H1 (cell line): Measurements from ENCODE around the gene SPINT1. TPM values are rescaled to one million over a fixed set of nuclear protein-coding genes. Genes with fewer than 3 reads are reported as not detected.
A peak's percentile ranks its signal among the peaks of the same experiment; 100 is the strongest.

Experiments
- CTCF ChIA-PET: fragments of 300-600 bp; sonication (Branson Sonifier 250); formaldehyde crosslinking; loops from one replicate; lab custom pipeline; 2021; ENCODE audit not compliant: partially characterized antibody; lab: Charles Lee
- POLR2A ChIA-PET: fragments of 300-600 bp; sonication (Branson Sonifier 250); formaldehyde crosslinking; loops from one replicate; lab custom pipeline; 2021; ENCODE audit warnings: inconsistent platforms; ENCODE audit not compliant: partially characterized antibody; lab: Charles Lee
- DNase-seq, 2 experiments: peaks; one replicate each; pipeline versions ENCODE4 v3.0.0 to v3.0.0-alpha.2; 2010 to 2022; ENCODE audit warnings: low spot score in 2 of 2, low read depth in 1 of 2, mixed read lengths in 1 of 2
- FAIRE-seq: peaks from 2 replicates; lab custom pipeline; 2011; peaks lifted over from hg19 to GRCh38; lab: Jason Lieb, UNC
- H2AFZ ChIP-seq: 2 replicates; pipeline ENCODE4 v1.8.1; 2012; ENCODE audit warnings: low read length, inconsistent platforms
- H2AK5ac ChIP-seq: 2 replicates; pipeline ENCODE4 v1.6.1; 2013; ENCODE audit warnings: low read depth, low read length
- H2BK120ac ChIP-seq: replicated peaks from 2 replicates; pipeline ENCODE3; 2013; ENCODE audit warnings: low read depth, low read length, inconsistent platforms
- H2BK12ac ChIP-seq: 2 replicates; pipeline ENCODE4 v1.6.1; 2013; ENCODE audit warnings: low read depth, low read length
- H2BK15ac ChIP-seq: 2 replicates; pipeline ENCODE4 v1.6.1; 2013; ENCODE audit warnings: low read length
- H2BK20ac ChIP-seq: 2 replicates; pipeline ENCODE4 v1.6.1; 2013; ENCODE audit warnings: low read length
- H2BK5ac ChIP-seq: 2 replicates; pipeline ENCODE4 v1.6.1; 2013; ENCODE audit warnings: low read depth, low read length
- H3K14ac ChIP-seq: 2 replicates; pipeline ENCODE4 v1.6.1; 2013; ENCODE audit warnings: inconsistent platforms; ENCODE audit not compliant: insufficient read length
- H3K18ac ChIP-seq: 2 replicates; pipeline ENCODE4 v1.6.1; 2013; ENCODE audit warnings: low read length; ENCODE audit errors: extremely low read depth
- H3K23ac ChIP-seq: 2 replicates; pipeline ENCODE4 v1.6.1; 2013; ENCODE audit warnings: inconsistent platforms; ENCODE audit not compliant: insufficient read length
- H3K23me2 ChIP-seq: 2 replicates; pipeline ENCODE4 v1.6.1; 2013; ENCODE audit warnings: low read depth, low read length
- H3K27ac ChIP-seq: 2 replicates; pipeline ENCODE4 v1.6.1; 2011; ENCODE audit warnings: low read depth, low read length, inconsistent platforms
- H3K27me3 ChIP-seq, 4 experiments: replicated peaks in 1 of 4; 1 replicate in 1 of 4; 2 replicates in 3 of 4; pipeline versions ENCODE4 v1.6.1 to v1.8.1; 2011 to 2013; ENCODE audit warnings: low read length in 3 of 4, mild to moderate bottlenecking in 3 of 4, inconsistent platforms in 2 of 4, mixed read lengths in 2 of 4, moderate library complexity in 1 of 4; ENCODE audit not compliant: control insufficient read depth in 3 of 4, insufficient read depth in 3 of 4; ENCODE audit errors: extremely low read depth in 1 of 4
- H3K36me3 ChIP-seq, 4 experiments: 2 replicates each; pipeline versions ENCODE4 v1.6.1 to v1.8.1; 2011 to 2013; ENCODE audit warnings: mild to moderate bottlenecking in 4 of 4, low read length in 3 of 4, moderate library complexity in 2 of 4, control low read depth in 1 of 4, inconsistent platforms in 1 of 4; ENCODE audit not compliant: insufficient read depth in 4 of 4, control insufficient read depth in 2 of 4
- H3K4ac ChIP-seq: replicated peaks from 2 replicates; pipeline ENCODE3; 2013; ENCODE audit warnings: low read length, low read depth, mixed read lengths, inconsistent platforms; ENCODE audit not compliant: insufficient read length
- H3K4me1 ChIP-seq, 4 experiments: replicated peaks in 1 of 4; 1 replicate in 1 of 4; 2 replicates in 3 of 4; pipeline versions ENCODE4 v1.6.1 to v1.8.1; 2011 to 2013; ENCODE audit warnings: low read length in 3 of 4, inconsistent platforms in 2 of 4, mixed read lengths in 1 of 4; ENCODE audit not compliant: insufficient read depth in 4 of 4, control insufficient read depth in 3 of 4
- H3K4me2 ChIP-seq, 2 experiments: 2 replicates each; pipeline versions ENCODE4 v1.6.1 to v1.8.1; 2011 to 2013; ENCODE audit warnings: low read depth in 2 of 2, low read length in 2 of 2, control low read depth in 1 of 2, inconsistent platforms in 1 of 2, mild to moderate bottlenecking in 1 of 2; ENCODE audit not compliant: insufficient read depth in 1 of 2
- H3K4me3 ChIP-seq, 4 experiments: fragments of 200-600, 300-600 bp in 1 of 4; sonication (generic), shearing (Covaris generic), sonication (Bioruptor Twin) in 1 of 4; 2 replicates each; pipeline versions ENCODE4 v1.5.1 to v1.8.1; 2011 to 2016; ENCODE audit warnings: low read length in 4 of 4, low read depth in 3 of 4, control low read depth in 2 of 4, inconsistent platforms in 2 of 4, mild to moderate bottlenecking in 2 of 4, mixed read lengths in 1 of 4, moderate library complexity in 1 of 4; ENCODE audit not compliant: insufficient read depth in 2 of 4; ENCODE audit errors: extremely low read depth in 1 of 4
- H3K56ac ChIP-seq: replicated peaks from 2 replicates; pipeline ENCODE3; 2013; ENCODE audit warnings: low read depth, mild to moderate bottlenecking, mixed read lengths, low read length, inconsistent platforms; ENCODE audit not compliant: insufficient read length
- H3K79me1 ChIP-seq: 2 replicates; pipeline ENCODE4 v1.6.1; 2013; ENCODE audit warnings: low read depth, low read length, control low read depth
- H3K79me2 ChIP-seq, 2 experiments: 2 replicates each; pipeline versions ENCODE4 v1.6.1 to v1.8.1; 2012 to 2013; ENCODE audit warnings: low read length in 2 of 2, mild to moderate bottlenecking in 2 of 2, inconsistent platforms in 1 of 2; ENCODE audit not compliant: insufficient read depth in 2 of 2, control insufficient read depth in 1 of 2
- H3K9ac ChIP-seq, 4 experiments: replicated peaks in 1 of 4; 1 replicate in 1 of 4; 2 replicates in 3 of 4; pipeline versions ENCODE4 v1.6.1 to v1.8.1; 2011 to 2013; ENCODE audit warnings: low read depth in 3 of 4, low read length in 3 of 4, control low read depth in 2 of 4, mild to moderate bottlenecking in 2 of 4, moderate library complexity in 2 of 4, inconsistent platforms in 1 of 4; ENCODE audit errors: extremely low read depth in 1 of 4
- H3K9me3 ChIP-seq, 2 experiments: 2 replicates each; pipeline versions ENCODE4 v1.6.1 to v1.8.1; 2012 to 2013; ENCODE audit warnings: mild to moderate bottlenecking in 2 of 2, moderate library complexity in 2 of 2, control low read depth in 1 of 2, inconsistent platforms in 1 of 2, low read depth in 1 of 2, low read length in 1 of 2, mixed read lengths in 1 of 2; ENCODE audit not compliant: insufficient read depth in 2 of 2
- H4K20me1 ChIP-seq, 2 experiments: replicated peaks in 1 of 2; 2 replicates each; pipeline versions ENCODE3 to v1.8.1; 2011 to 2013; ENCODE audit warnings: inconsistent platforms in 2 of 2, low read length in 2 of 2, mild to moderate bottlenecking in 1 of 2; ENCODE audit not compliant: insufficient read depth in 2 of 2, control insufficient read depth in 1 of 2
- H4K5ac ChIP-seq: 2 replicates; pipeline ENCODE4 v1.6.1; 2013; ENCODE audit warnings: low read length, low read depth, mixed read lengths, inconsistent platforms; ENCODE audit not compliant: insufficient read length
- H4K8ac ChIP-seq: 2 replicates; pipeline ENCODE4 v1.8.0; 2013; ENCODE audit warnings: mild to moderate bottlenecking, moderate library complexity, low read length, inconsistent platforms; ENCODE audit not compliant: insufficient read depth; ENCODE audit errors: extremely low read depth
- H4K91ac ChIP-seq: replicated peaks from 2 replicates; pipeline ENCODE3; 2013; ENCODE audit warnings: low read length, mixed read lengths, inconsistent platforms; ENCODE audit not compliant: insufficient read length
- BACH1 ChIP-seq: IDR thresholded peaks from 2 replicates; pipeline ENCODE4 v1.6.1; 2012; ENCODE audit warnings: low read length, improper control_type of control experiment
- CBX8 ChIP-seq: fragments of 300-800, 300-1000 bp; sonication (generic); IDR thresholded peaks from 2 replicates; pipeline ENCODE4 v1.7.1; 2016; ENCODE audit warnings: low read depth, low read length, borderline replicate concordance
- CHD1 ChIP-seq: IDR thresholded peaks from 2 replicates; pipeline ENCODE4 v1.6.1; 2012; ENCODE audit warnings: low read depth, low read length, improper control_type of control experiment
- CHD2 ChIP-seq: IDR thresholded peaks from 2 replicates; pipeline ENCODE4 v1.6.1; 2012; ENCODE audit warnings: low read length, improper control_type of control experiment
- GABPA ChIP-seq: IDR thresholded peaks from 2 replicates; pipeline ENCODE4 v1.6.1; 2011; ENCODE audit warnings: mild to moderate bottlenecking, low read length, moderate library complexity, borderline replicate concordance; ENCODE audit not compliant: insufficient read depth
- POLR2AphosphoS5 ChIP-seq: IDR thresholded peaks from 2 replicates; pipeline ENCODE4 v1.6.1; 2011; ENCODE audit warnings: low read depth, low read length
- POU5F1 ChIP-seq: IDR thresholded peaks from 2 replicates; pipeline ENCODE4 v1.6.1; 2011; ENCODE audit warnings: low read depth, mild to moderate bottlenecking, low read length, moderate library complexity
- RNF2 ChIP-seq: fragments of 200-900, 300-1000 bp; sonication (generic); IDR thresholded peaks from 2 replicates; pipeline ENCODE4 v1.7.1; 2016; ENCODE audit warnings: borderline replicate concordance, low read depth, mild to moderate bottlenecking, antibody characterized with exemption, low read length; ENCODE audit not compliant: poor library complexity, severe bottlenecking; ENCODE audit errors: missing control alignments
- SAP30 ChIP-seq: fragments of 300-600 bp; sonication (generic); IDR thresholded peaks from 2 replicates; pipeline ENCODE4 v1.7.1; 2012; ENCODE audit warnings: low read length, moderate library complexity, mild to moderate bottlenecking, inconsistent platforms; ENCODE audit not compliant: insufficient read depth, insufficient replicate concordance
- SIX5 ChIP-seq: IDR thresholded peaks from 2 replicates; pipeline ENCODE4 v1.6.1; 2011; ENCODE audit warnings: mild to moderate bottlenecking, low read depth, low read length
- SP2 ChIP-seq: IDR thresholded peaks from 2 replicates; pipeline ENCODE4 v1.6.1; 2012; ENCODE audit warnings: mild to moderate bottlenecking, low read length, inconsistent platforms
- SP4 ChIP-seq: IDR thresholded peaks from 2 replicates; pipeline ENCODE4 v1.6.1; 2012; ENCODE audit warnings: low read length, inconsistent platforms
- TAF1 ChIP-seq: IDR thresholded peaks from 2 replicates; pipeline ENCODE4 v1.6.1; 2011; ENCODE audit warnings: mild to moderate bottlenecking, low read depth, low read length
- YY1 ChIP-seq: IDR thresholded peaks from 2 replicates; pipeline ENCODE4 v1.6.1; 2011; ENCODE audit warnings: low read depth, mild to moderate bottlenecking, low read length
- polyA plus RNA-seq, 7 experiments: library from polyadenylated mRNA; depleted of rRNA in 3 of 7; stranded (reverse) in 5 of 7; unstranded in 2 of 7; fragments of >200 nt in 5 of 7; fragments of 200-250 nt in 2 of 7; gene quantifications; 1 replicate in 5 of 7; 2 replicates in 1 of 7; 4 replicates in 1 of 7; pipeline versions ENCODE4 v1.2.1 to v1.2.3, GENCODE V29; 2011 to 2013; ENCODE audit warnings: missing spikeins in 2 of 7, mixed read lengths in 2 of 7
- total RNA-seq: library from RNA; stranded (reverse); fragmentation: NEBNext Ultra II Directional; extraction: Animal tissue kit (Norgen Biotek cat#: 25700); gene quantifications from 2 replicates; pipeline ENCODE4 v1.2.1, GENCODE V29; 2021
- TF ChIP-seq, protein P1 (sequence below): IDR thresholded peaks from 2 replicates; pipeline ENCODE4 v1.6.1; 2012; ENCODE audit warnings: inconsistent platforms

Gene SPINT1
- total and polyA plus RNA-seq, 2 of the 8 experiments (the other 6 are each of a cell fraction or from before 2014, with no cell fraction given), result 117 to 155 TPM

DNA sequence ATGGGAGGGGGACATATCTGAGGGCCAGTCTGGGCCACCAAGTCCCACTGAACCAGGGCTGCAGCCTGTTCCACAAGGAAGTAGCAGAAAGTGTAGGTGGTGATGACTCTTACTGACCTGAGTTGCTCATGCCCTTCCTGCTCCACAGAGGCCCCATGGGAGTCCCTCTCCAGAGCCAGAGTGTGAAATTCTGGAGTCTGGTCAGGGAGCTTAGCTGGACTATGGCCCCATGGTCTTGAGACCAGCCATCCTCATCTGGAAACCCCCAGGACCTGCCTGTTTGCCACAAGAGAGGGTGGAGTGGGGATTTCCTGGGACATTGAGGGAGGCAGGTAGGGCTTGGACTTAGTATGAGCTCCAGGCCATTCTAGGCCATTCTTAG is 3.0 kb downstream of the SPINT1 start:
- H3K14ac ChIP-seq, result no peak overlapping the region
- H3K4me1 ChIP-seq, result peaks cover 0 to 26% (median 15%) of the 10 kb centered on the region in 4 experiments; a peak in 6 of 7 replicates
- no peak overlapping the region for H2AFZ ChIP-seq
- H2AK5ac ChIP-seq, result peak overlapping the region; percentile 93; the same call in 1 of the 2 replicates
- peaks cover 0 to 53% of the 10 kb centered on the region in 2 experiments; a peak in 3 of 4 replicates for H3K79me2 ChIP-seq
- no peak overlapping the region for H2BK5ac ChIP-seq
- no peak overlapping the region; the same call in 1 of the 2 replicates for H3K18ac ChIP-seq
- FAIRE-seq, result no peak
- peaks cover 24% of the 10 kb centered on the region for H3K79me1 ChIP-seq
- H3K23me2 ChIP-seq, result peaks cover 13% of the 10 kb centered on the region
- peaks cover 7 to 21% of the 10 kb centered on the region in 2 experiments for H4K20me1 ChIP-seq
- H3K56ac ChIP-seq, result no peak overlapping the region
- H3K9ac ChIP-seq, result peak overlapping the region in 1 of 4 experiments; percentile 33; a peak in 1 of 7 replicates
- H2BK15ac ChIP-seq, result 0 out of 2 replicates have a peak overlapping the region, but pooled peaks have one; percentile 31
- H3K4me2 ChIP-seq, result peak overlapping the region; percentile 36 to 85; a peak in 2 of 4 replicates
- no peak overlapping the region for H4K91ac ChIP-seq
- H4K8ac ChIP-seq, result no peak overlapping the region
- H4K5ac ChIP-seq, result no peak overlapping the region
- CTCF ChIA-PET, result interaction anchor here (0.6 to 14.5 kb wide), 13 partner anchors 10 to 167 kb away, joined by 3 to 157 read pairs (median 4); partner anchors contain the start of gene VPS18
- H2BK12ac ChIP-seq, result no peak overlapping the region
- no peak overlapping the region for H2BK120ac ChIP-seq
- H3K9me3 ChIP-seq, result no peaks in the 10 kb centered on the region
- peak overlapping the region in 1 of 4 experiments; percentile 84; a peak in 2 of 8 replicates for H3K4me3 ChIP-seq
- POLR2A ChIA-PET, result interaction anchor here (0.8 to 2.8 kb wide), 11 partner anchors 10 to 95 kb away, joined by 3 to 17 read pairs (median 3); partner anchors contain the start of gene GCHFR
- DNase-seq, result no peak
- H3K27me3 ChIP-seq, result peaks cover 0 to 2% (median 0%) of the 10 kb centered on the region in 4 experiments; a peak in 1 of 7 replicates
- peaks cover 3 to 25% (median 5%) of the 10 kb centered on the region in 4 experiments; a peak in 6 of 8 replicates for H3K36me3 ChIP-seq
- no peak overlapping the region for H3K27ac ChIP-seq
- no peak overlapping the region for H2BK20ac ChIP-seq
- no peak overlapping the region for H3K4ac ChIP-seq
- no peak overlapping the region for H3K23ac ChIP-seq
- no peak for TF ChIP-seq SIX5
- TF ChIP-seq CBX8, result no peak
- TF ChIP-seq CHD1, result no peak
- TF ChIP-seq RNF2, result no peak
- TF ChIP-seq, protein P1, sequence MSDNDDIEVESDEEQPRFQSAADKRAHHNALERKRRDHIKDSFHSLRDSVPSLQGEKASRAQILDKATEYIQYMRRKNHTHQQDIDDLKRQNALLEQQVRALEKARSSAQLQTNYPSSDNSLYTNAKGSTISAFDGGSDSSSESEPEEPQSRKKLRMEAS, result no peak
- no peak for TF ChIP-seq GABPA
- TF ChIP-seq SAP30, result no peak
- no peak for TF ChIP-seq POU5F1
- TF ChIP-seq SP4, result no peak
- TF ChIP-seq TAF1, result no peak
- no peak for TF ChIP-seq POLR2AphosphoS5
- no peak for TF ChIP-seq SP2
- no peak for TF ChIP-seq BACH1
- no peak for TF ChIP-seq CHD2
- no peak for TF ChIP-seq YY1
